Uterus (tissue), 2 donors: ENCODE data around the gene TMEM161B.

Source experiments
- CTCF ChIP-seq, 4 experiments: fragments of 200-600 bp in 2 of 4; fragments of 450-650 bp in 2 of 4; sonication (generic) in 2 of 4; IDR thresholded peaks; one replicate each; pipeline ENCODE4 v1.5.1; 2016 to 2019; ENCODE audit warnings: antibody characterized with exemption in 4 of 4, mild to moderate bottlenecking in 2 of 4, moderate library complexity in 1 of 4
- POLR2A ChIP-seq, 2 donors: fragments of 450-650 bp; IDR thresholded peaks; one replicate each; pipeline ENCODE4 v1.6.1; 2016; ENCODE audit warnings: antibody characterized with exemption in 2 of 2, mild to moderate bottlenecking in 1 of 2, moderate library complexity in 1 of 2

- TF ChIP-seq CTCF (IDR thresholded peaks at IDR 0.05) (no peak), POLR2A (IDR thresholded peaks at IDR 0.05) (no peak)
These were observed 22.8 kb downstream of the TMEM161B start for GRCh38 chr5:88245893-88246244.
